HS-5 (cell line): ENCODE results near the gene HOXD1.

Experiments used
- DNase-seq: peaks from one replicate; pipeline ENCODE4 v3.0.0-alpha.2; 2012; ENCODE audit warnings: low read depth

The HOXD1 gene

GRCh38 chr2:176152350-176153181, 35.9 kb upstream of the HOXD1 start:
- no peak for DNase-seq

- no peak for DNase-seq
These were observed 33.8 kb upstream of the HOXD1 start for GRCh38 chr2:176154576-176155252.

GRCh38 chr2:176155356-176156044, 33.0 kb upstream of the HOXD1 start:
- no peak for DNase-seq

GRCh38 chr2:176156301-176156806, 32.1 kb upstream of the HOXD1 start:
- no peak for DNase-seq

- DNase-seq = no peak
These were observed 31.5 kb upstream of the HOXD1 start, which contains the start of gene HOXD3 for GRCh38 chr2:176156807-176157498. TSS of gene HOXD3 (plus strand) at chr2:176157307. CDS start at chr2:176169115, 11,808 bp downstream.

GRCh38 chr2:176157499-176158185, 30.8 kb upstream of the HOXD1 start:
- DNase-seq = no peak

- DNase-seq = no peak
These were observed 30.3 kb upstream of the HOXD1 start for GRCh38 chr2:176158186-176158591.

- DNase-seq = no peak
These were observed 29.4 kb upstream of the HOXD1 start for GRCh38 chr2:176158855-176159662.

GRCh38 chr2:176159663-176160250, 28.7 kb upstream of the HOXD1 start:
- DNase-seq = no peak

GRCh38 chr2:176160251-176160985, 28.1 kb upstream of the HOXD1 start:
- no peak for DNase-seq

GRCh38 chr2:176160986-176161824, 27.3 kb upstream of the HOXD1 start:
- DNase-seq = no peak

- no peak for DNase-seq
These were observed 26.4 kb upstream of the HOXD1 start for GRCh38 chr2:176161825-176162626.

- DNase-seq = no peak
These were observed 25.4 kb upstream of the HOXD1 start for GRCh38 chr2:176162911-176163671.

GRCh38 chr2:176163672-176164056, 24.8 kb upstream of the HOXD1 start:
- DNase-seq = no peak

GRCh38 chr2:176164201-176164600, 24.3 kb upstream of the HOXD1 start:
- no peak for DNase-seq

GRCh38 chr2:176164611-176165369, 23.7 kb upstream of the HOXD1 start:
- DNase-seq = no peak
